ENCODE results near the gene FSHR.

Gene FSHR, protein sequence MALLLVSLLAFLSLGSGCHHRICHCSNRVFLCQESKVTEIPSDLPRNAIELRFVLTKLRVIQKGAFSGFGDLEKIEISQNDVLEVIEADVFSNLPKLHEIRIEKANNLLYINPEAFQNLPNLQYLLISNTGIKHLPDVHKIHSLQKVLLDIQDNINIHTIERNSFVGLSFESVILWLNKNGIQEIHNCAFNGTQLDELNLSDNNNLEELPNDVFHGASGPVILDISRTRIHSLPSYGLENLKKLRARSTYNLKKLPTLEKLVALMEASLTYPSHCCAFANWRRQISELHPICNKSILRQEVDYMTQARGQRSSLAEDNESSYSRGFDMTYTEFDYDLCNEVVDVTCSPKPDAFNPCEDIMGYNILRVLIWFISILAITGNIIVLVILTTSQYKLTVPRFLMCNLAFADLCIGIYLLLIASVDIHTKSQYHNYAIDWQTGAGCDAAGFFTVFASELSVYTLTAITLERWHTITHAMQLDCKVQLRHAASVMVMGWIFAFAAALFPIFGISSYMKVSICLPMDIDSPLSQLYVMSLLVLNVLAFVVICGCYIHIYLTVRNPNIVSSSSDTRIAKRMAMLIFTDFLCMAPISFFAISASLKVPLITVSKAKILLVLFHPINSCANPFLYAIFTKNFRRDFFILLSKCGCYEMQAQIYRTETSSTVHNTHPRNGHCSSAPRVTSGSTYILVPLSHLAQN

DNA sequence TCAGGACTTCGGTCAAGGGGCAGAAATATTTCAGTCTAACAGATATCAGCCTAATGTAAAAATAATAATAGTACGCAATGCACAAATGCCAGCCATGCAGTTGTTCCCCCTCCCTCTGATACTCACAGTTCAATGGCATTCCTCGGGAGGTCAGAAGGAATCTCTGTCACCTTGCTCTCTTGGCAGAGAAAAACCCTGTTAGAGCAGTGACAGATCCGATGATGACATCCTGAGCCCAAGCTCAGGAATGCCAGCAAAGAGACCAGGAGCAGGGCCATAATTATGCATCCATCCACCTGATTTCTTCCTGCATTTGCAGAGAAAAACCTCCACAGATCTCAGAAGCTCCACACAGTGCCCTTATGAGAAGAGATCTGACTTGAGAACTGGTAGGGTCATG is at the start of gene FSHR:
Gene FSHR (minus strand): TSS at position 376 of the 400 bp plus-strand sequence. CDS start 98 bp downstream, at position 278.
- no peaks in the 10 kb centered on the region for H3K9me3 ChIP-seq (ENCODE audit: low read length)
- H3K9ac ChIP-seq (ENCODE audit: low read length), result no peak within 1 kb of the TSS
- no peak within 1 kb of the TSS for H3K27ac ChIP-seq (ENCODE audit: low read depth, low read length)
- no peaks in the 10 kb centered on the region for H3K4me1 ChIP-seq (ENCODE audit: insufficient read depth, low read length)
- no peaks in the 10 kb centered on the region for H3K27me3 ChIP-seq (ENCODE audit: control insufficient read depth in 1 of 2, insufficient read depth in 2 of 2, low read length in 2 of 2)
- H3K4me3 ChIP-seq (ENCODE audit: low read depth in 1 of 2, low read length in 2 of 2), result no peak within 1 kb of the TSS
- H3K36me3 ChIP-seq (ENCODE audit: insufficient read depth, low read length), result no peaks in the 10 kb centered on the region

DNA sequence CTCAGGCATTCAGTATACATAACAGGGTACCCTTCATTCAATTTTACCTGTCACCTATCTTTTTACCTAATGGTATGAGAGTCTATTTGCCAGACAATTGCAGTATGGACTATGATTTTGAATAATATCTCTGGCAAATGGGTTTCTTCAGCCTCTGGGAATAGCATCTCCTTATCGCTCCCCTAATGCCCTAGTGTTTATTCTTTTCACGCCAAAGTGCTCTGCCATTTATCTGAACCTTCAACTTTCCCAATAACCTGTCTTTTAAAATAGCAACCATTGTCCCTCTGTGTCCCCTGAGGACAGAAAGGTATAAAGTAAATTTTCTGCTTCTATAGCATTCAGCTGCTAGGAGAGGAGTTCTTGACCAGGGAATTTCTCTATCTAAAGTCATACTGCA is 45.0 kb upstream of the FSHR start:
- H3K4me1 ChIP-seq (ENCODE audit: insufficient read depth, low read length), result no peaks in the 10 kb centered on the region
- H3K36me3 ChIP-seq (ENCODE audit: insufficient read depth, low read length), result no peaks in the 10 kb centered on the region

DNA sequence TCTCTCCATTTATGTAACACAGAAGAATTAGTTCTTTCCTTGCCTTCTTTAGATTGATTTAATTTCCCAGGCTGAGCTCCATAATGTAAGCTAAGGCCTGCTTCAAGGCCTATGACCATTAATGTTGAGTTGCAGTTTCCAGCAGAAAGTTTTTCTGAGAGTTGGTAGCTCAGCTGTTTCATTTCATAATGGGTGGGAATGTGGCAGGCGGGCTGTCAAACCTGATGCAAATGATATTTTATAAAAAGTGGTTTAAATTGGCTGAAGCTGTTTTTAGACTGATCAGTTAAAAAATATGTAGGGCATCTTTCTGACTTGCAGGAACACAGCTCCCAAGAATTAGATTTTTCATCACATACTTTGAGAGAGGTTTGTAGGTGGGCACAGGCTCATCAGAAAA is 40.4 kb upstream of the FSHR start:
- no peaks in the 10 kb centered on the region for H3K36me3 ChIP-seq (ENCODE audit: insufficient read depth, low read length)
- H3K9me3 ChIP-seq (ENCODE audit: low read length), result no peaks in the 10 kb centered on the region
- no peaks in the 10 kb centered on the region for H3K27me3 ChIP-seq (ENCODE audit: control insufficient read depth in 1 of 2, insufficient read depth in 2 of 2, low read length in 2 of 2)
- H3K4me3 ChIP-seq (ENCODE audit: low read depth in 1 of 2, low read length in 2 of 2), result no peak overlapping the region
- no peaks in the 10 kb centered on the region for H3K4me1 ChIP-seq (ENCODE audit: insufficient read depth, low read length)
- no peak overlapping the region for H3K9ac ChIP-seq (ENCODE audit: low read length)
- no peak overlapping the region for H3K27ac ChIP-seq (ENCODE audit: low read depth, low read length)

More for the DNA sequence above, 45.0 kb upstream of the FSHR start:
- no peaks in the 10 kb centered on the region for H3K27me3 ChIP-seq (ENCODE audit: control insufficient read depth in 1 of 2, insufficient read depth in 2 of 2, low read length in 2 of 2)
- H3K9me3 ChIP-seq (ENCODE audit: low read length), result no peaks in the 10 kb centered on the region
- H3K9ac ChIP-seq (ENCODE audit: low read length), result no peak overlapping the region
- H3K4me3 ChIP-seq (ENCODE audit: low read depth in 1 of 2, low read length in 2 of 2), result no peak overlapping the region
- H3K27ac ChIP-seq (ENCODE audit: low read depth, low read length), result no peak overlapping the region

DNA sequence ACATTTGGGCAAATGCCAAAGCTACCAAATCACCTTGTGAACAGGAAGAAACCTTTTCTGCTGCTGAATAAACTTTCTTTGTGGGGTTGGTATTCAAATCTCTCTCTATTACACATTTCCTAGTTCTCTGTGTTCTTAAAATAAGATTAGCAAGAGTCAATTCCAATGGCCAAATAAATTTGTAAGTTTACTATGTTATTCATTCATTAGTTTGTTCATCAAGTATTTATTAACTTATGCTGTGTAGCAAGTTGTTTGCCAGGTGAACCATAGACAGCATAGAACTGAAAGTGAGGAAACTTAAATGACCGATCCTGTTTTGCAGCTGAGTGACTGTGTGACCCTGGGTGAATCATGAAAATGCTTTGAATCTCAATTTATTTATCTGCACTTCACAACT is 37.7 kb upstream of the FSHR start:
- Histone ChIP-seq H3K36me3 (ENCODE audit: insufficient read depth, low read length) (no peaks in the 10 kb centered on the region), H3K4me3 (ENCODE audit: low read depth in 1 of 2, low read length in 2 of 2) (no peak overlapping the region), H3K27ac (ENCODE audit: low read depth, low read length) (no peak overlapping the region), H3K4me1 (ENCODE audit: insufficient read depth, low read length) (no peaks in the 10 kb centered on the region), H3K27me3 (ENCODE audit: control insufficient read depth in 1 of 2, insufficient read depth in 2 of 2, low read length in 2 of 2) (no peaks in the 10 kb centered on the region), H3K9ac (ENCODE audit: low read length) (no peak overlapping the region), H3K9me3 (ENCODE audit: low read length) (no peaks in the 10 kb centered on the region)

DNA sequence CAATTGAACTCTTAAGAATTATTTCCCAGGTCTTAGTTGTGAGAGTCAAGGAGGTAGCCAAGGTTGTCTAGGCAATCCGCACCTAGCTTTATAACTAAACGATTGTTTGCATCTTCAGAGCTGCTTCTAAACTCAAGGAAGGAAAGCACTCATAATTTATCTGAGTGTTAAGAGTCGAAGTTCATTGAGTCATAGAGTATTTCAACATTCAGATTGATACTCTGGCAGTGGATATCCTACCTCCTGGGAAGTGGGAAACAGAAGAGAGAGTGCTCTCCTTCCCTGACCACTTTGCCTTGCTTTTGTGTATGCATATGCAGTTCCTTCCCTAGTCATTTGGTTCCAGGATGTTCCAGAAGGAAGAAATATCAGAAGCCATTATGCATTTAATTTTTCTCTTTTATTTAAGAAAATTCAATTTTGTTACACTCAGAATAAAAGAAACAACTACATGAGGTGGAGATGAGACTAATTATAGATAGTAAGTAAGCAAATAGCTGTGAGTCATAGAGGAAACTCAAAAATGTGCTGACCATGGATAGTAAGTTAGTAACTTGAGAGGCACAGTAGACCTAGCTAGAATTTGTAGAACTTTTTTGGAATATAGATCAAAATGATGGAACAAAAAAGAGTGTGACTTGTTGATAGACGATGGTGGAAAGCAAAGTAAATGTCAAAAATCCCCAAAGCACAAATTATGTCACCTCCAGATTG is 35.4 kb upstream of the FSHR start:
- H3K27ac ChIP-seq (ENCODE audit: low read depth, low read length), result no peak overlapping the region
- H3K9me3 ChIP-seq (ENCODE audit: low read length), result no peaks in the 10 kb centered on the region
- no peak overlapping the region for H3K9ac ChIP-seq (ENCODE audit: low read length)
- H3K27me3 ChIP-seq (ENCODE audit: control insufficient read depth in 1 of 2, insufficient read depth in 2 of 2, low read length in 2 of 2), result no peaks in the 10 kb centered on the region
- H3K36me3 ChIP-seq (ENCODE audit: insufficient read depth, low read length), result no peaks in the 10 kb centered on the region
- H3K4me1 ChIP-seq (ENCODE audit: insufficient read depth, low read length), result no peaks in the 10 kb centered on the region
- no peak overlapping the region for H3K4me3 ChIP-seq (ENCODE audit: low read depth in 1 of 2, low read length in 2 of 2)

DNA sequence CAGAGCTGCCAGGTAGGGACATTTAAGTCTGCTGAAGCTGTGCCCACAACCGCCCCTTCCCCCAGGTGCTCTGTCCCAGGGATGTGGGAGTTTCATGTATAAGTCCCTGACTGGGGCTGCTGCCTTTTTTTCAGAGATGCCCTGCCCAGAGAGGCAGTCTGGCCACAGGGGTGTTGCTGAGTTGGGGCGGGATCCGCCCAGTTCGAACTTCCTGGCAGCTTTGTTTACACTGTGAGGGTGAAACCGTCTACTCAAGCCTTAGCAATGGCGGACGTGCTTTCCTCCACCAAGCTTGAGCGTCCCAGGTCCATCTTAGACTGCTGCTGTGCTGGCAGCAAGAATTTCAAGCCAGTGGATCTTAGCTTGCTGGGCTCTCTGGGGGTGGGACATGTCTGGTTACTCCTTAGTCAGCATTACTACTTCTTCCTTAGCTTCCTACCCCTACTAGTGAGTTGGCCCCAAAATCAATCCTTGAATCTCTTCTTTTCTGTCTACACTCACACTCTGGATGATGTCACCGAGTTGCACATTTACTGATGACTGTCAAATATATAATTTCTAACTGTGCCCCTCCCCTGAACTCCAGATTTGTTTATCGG is 31.8 kb upstream of the FSHR start:
- Histone ChIP-seq H3K36me3 (ENCODE audit: insufficient read depth, low read length) (no peaks in the 10 kb centered on the region), H3K4me3 (ENCODE audit: low read depth in 1 of 2, low read length in 2 of 2) (no peak overlapping the region), H3K4me1 (ENCODE audit: insufficient read depth, low read length) (no peaks in the 10 kb centered on the region), H3K9ac (ENCODE audit: low read length) (no peak overlapping the region), H3K27ac (ENCODE audit: low read depth, low read length) (no peak overlapping the region), H3K27me3 (ENCODE audit: control insufficient read depth in 1 of 2, insufficient read depth in 2 of 2, low read length in 2 of 2) (no peaks in the 10 kb centered on the region), H3K9me3 (ENCODE audit: low read length) (no peaks in the 10 kb centered on the region)

DNA sequence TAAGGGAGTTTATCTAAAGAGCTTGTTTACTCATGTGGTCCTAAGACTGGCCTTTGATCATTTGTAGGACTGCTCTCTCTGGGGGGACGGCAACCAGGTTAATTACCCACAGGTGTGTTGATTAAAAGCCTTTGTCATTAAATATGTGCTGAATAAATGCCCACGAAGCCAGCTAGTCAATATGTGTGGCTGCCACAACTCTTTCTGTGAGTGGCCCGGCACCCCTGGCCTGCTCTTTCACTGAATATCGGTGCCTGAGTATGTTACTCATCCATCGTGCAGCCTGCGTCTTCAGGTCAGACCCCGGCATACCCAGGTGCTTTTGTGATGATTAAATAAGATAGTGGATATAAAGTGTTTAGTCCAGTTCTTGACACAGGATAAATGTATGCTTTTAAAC is 24.3 kb upstream of the FSHR start:
- Histone ChIP-seq H3K27me3 (ENCODE audit: control insufficient read depth in 1 of 2, insufficient read depth in 2 of 2, low read length in 2 of 2) (no peaks in the 10 kb centered on the region), H3K9me3 (ENCODE audit: low read length) (no peaks in the 10 kb centered on the region), H3K9ac (ENCODE audit: low read length) (no peak overlapping the region), H3K27ac (ENCODE audit: low read depth, low read length) (no peak overlapping the region), H3K36me3 (ENCODE audit: insufficient read depth, low read length) (no peaks in the 10 kb centered on the region), H3K4me3 (ENCODE audit: low read depth in 1 of 2, low read length in 2 of 2) (no peak overlapping the region), H3K4me1 (ENCODE audit: insufficient read depth, low read length) (no peaks in the 10 kb centered on the region)

DNA sequence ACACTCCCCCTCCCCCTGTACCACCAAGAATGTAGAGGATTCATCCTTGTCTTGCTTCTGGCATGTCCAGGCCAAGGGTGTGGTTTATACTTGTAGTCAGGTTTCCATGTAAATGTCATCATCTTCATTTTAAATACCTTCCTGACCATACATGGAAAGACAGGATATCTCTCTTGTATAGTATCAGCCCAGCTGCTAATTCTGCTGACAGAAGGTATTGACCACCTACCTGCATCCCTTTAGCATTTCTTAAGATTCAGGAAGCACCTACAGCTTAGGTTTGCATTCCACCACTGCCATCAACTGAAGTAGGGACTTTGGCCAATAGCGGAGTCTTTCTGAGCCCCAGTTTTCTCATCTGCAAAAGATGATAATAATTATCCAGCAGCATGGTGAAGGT is 22.9 kb upstream of the FSHR start:
- Histone ChIP-seq H3K27me3 (ENCODE audit: control insufficient read depth in 1 of 2, insufficient read depth in 2 of 2, low read length in 2 of 2) (no peaks in the 10 kb centered on the region), H3K4me3 (ENCODE audit: low read depth in 1 of 2, low read length in 2 of 2) (no peak overlapping the region), H3K9ac (ENCODE audit: low read length) (no peak overlapping the region), H3K27ac (ENCODE audit: low read depth, low read length) (no peak overlapping the region), H3K36me3 (ENCODE audit: insufficient read depth, low read length) (no peaks in the 10 kb centered on the region), H3K9me3 (ENCODE audit: low read length) (no peaks in the 10 kb centered on the region), H3K4me1 (ENCODE audit: insufficient read depth, low read length) (no peaks in the 10 kb centered on the region)

DNA sequence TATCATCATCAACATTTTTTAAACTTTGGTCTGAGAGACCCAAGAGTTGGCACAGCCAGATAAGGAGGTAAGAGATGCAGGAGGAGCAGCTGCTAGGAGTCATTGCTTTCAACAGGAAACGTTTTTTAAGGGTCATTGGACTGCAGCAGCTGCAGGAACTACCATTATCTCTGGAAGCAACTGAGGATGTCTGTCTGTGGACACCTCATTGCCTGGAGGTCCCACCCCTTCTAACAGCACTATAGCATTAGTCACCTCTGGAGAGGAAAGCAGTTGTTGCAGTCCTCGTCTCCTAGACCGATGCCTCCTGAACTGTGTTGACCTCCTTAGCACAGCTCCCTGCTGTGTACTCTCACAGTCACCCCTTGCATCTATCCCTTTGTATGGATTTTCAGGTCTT is 21.5 kb upstream of the FSHR start:
- Histone ChIP-seq H3K27ac (ENCODE audit: low read depth, low read length) (no peak overlapping the region), H3K4me3 (ENCODE audit: low read depth in 1 of 2, low read length in 2 of 2) (no peak overlapping the region), H3K36me3 (ENCODE audit: insufficient read depth, low read length) (no peaks in the 10 kb centered on the region), H3K9me3 (ENCODE audit: low read length) (no peaks in the 10 kb centered on the region), H3K4me1 (ENCODE audit: insufficient read depth, low read length) (no peaks in the 10 kb centered on the region), H3K9ac (ENCODE audit: low read length) (no peak overlapping the region), H3K27me3 (ENCODE audit: control insufficient read depth in 1 of 2, insufficient read depth in 2 of 2, low read length in 2 of 2) (no peaks in the 10 kb centered on the region)

DNA sequence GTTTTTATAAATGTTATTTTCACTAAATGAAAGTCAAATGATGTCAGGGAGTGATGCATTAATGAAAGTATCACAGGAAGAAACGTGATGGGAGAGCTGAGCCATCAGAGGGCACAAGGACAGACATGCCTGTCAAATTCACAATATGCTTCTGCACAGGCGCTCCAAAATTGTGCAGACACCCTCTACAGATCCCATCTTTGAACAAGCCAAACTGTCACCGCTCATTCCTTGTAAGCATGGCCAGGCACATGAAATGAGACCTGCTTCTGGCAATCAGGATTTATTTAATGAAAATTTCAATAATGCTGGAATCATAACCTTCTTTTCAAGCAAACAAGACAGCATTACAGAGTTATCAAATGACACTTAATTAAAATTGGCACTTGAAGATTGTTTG is 20.4 kb upstream of the FSHR start:
- no peak overlapping the region for H3K4me3 ChIP-seq (ENCODE audit: low read depth in 1 of 2, low read length in 2 of 2)
- H3K27ac ChIP-seq (ENCODE audit: low read depth, low read length), result no peak overlapping the region
- H3K27me3 ChIP-seq (ENCODE audit: control insufficient read depth in 1 of 2, insufficient read depth in 2 of 2, low read length in 2 of 2), result no peaks in the 10 kb centered on the region
- H3K36me3 ChIP-seq (ENCODE audit: insufficient read depth, low read length), result no peaks in the 10 kb centered on the region
- H3K9ac ChIP-seq (ENCODE audit: low read length), result no peak overlapping the region
- H3K9me3 ChIP-seq (ENCODE audit: low read length), result no peaks in the 10 kb centered on the region
- H3K4me1 ChIP-seq (ENCODE audit: insufficient read depth, low read length), result no peaks in the 10 kb centered on the region

DNA sequence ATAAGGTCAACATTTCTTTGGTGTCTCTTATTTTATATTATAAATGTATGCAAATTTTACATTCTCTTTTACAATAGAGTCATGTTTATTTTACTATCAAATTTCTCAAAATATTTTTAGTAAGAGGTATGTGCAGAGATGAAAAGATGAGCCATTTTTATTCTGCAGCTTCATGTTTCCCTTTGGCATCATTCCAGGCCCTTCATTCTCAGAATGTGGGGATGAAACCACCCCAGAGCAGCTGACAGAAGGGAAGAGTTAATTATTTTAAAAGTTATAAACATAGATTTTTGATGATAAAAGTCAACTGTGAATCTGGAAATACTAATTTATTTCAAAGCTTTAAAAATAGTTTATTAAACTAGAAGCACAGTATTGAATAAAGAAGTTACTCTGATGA is 12.8 kb upstream of the FSHR start:
- Histone ChIP-seq H3K4me1 (ENCODE audit: insufficient read depth, low read length) (no peaks in the 10 kb centered on the region), H3K27ac (ENCODE audit: low read depth, low read length) (no peak overlapping the region), H3K9ac (ENCODE audit: low read length) (no peak overlapping the region), H3K9me3 (ENCODE audit: low read length) (no peaks in the 10 kb centered on the region), H3K27me3 (ENCODE audit: control insufficient read depth in 1 of 2, insufficient read depth in 2 of 2, low read length in 2 of 2) (no peaks in the 10 kb centered on the region), H3K4me3 (ENCODE audit: low read depth in 1 of 2, low read length in 2 of 2) (no peak overlapping the region), H3K36me3 (ENCODE audit: insufficient read depth, low read length) (no peaks in the 10 kb centered on the region)

Data from muscle layer of colon (tissue), 2 donors.